GM19397 (cell line): ENCODE results near the gene ATOH7.

Experiments
- ATAC-seq: cut with Tn5 transposase; IDR thresholded peaks from one replicate; pipeline ENCODE4 v1.9.1; 2021; ENCODE audit warnings: mild to moderate bottlenecking, moderate library complexity; ENCODE audit not compliant: unreplicated experiment

The ATOH7 gene

GRCh38 chr10:68184546-68184945, 47.4 kb downstream of the ATOH7 start:
- no peak for ATAC-seq
